Fibroblast of gingiva (primary cell): ENCODE measurements around the gene SEPTIN2.
"Not testable (repeated sequence)": the region's sequence is repeated elsewhere in the genome, so short reads cannot be mapped to it uniquely, and the experiment has no call there.

Source experiments
- DNase-seq: peaks from one replicate; pipeline ENCODE4 v3.0.0-alpha.2; 2011; ENCODE audit warnings: low read depth

SEPTIN2 gene

DNA sequence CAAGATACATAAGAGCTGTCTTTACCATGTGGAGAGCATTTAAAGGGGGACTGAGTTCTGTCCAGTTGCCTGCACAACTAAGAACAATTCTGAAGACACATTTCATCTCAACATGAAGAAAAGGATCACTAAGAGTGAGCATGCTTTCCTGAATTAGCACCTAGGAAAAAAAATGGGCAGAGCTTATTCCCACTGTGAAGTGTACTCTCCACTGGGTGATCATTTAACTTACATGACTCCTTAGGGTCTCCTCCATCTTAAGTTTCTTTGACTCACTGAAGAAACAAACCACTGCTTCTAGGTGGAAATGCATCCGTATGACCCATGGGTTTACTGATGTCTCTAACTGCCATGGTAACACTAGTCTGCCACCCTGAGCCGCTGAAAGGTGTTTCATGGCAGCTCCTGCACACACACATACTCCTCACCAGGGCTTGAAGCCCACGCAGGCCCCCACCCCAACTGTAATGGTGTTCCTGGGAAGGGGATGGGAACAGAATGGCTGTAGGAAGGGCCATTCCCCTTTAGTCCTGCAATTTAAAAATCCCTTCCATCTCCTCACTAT, 27.3 kb upstream of the SEPTIN2 start:
- no peak for DNase-seq

GRCh38 chr2:241289053-241289452, 26.7 kb upstream of the SEPTIN2 start:
- DNase-seq = no peak

DNA sequence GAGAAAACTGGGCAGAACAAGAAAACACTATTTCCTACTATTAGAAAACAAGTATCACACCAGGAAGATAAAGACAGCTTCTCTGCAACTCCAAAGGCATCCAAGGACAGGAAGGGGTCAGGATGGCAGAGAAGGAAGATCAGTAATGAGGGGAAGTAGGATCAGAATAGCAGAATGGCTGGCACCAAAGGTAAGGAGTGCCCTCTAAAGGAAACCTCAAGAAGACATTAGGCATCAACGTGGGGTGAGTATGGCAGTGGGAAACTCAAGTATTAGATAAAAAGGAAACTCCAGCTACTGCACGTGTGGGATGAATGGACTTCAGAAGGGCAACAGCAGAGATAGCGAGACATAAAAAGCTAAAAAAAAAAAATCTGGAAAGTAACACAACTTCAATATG, 26.1 kb upstream of the SEPTIN2 start:
- DNase-seq = no peak

DNA sequence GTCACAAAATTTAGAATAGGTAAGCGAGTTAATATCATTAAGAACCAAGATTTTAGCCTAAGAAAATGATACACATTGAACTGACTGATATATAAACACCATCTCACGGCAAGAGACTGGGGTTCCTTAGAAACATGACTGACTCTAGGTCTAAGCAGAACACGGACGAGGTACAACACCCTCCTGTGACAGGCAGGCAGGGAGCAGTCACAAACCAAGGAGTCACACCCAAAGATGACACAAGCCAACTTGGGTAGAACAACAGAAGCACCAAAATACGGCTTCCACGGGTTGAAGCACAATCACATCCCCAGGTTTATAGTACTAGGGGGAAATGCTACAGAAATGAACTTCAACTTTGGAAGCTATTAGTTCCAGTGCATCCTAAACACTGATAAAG, 24.6 kb upstream of the SEPTIN2 start:
- no peak for DNase-seq

DNA sequence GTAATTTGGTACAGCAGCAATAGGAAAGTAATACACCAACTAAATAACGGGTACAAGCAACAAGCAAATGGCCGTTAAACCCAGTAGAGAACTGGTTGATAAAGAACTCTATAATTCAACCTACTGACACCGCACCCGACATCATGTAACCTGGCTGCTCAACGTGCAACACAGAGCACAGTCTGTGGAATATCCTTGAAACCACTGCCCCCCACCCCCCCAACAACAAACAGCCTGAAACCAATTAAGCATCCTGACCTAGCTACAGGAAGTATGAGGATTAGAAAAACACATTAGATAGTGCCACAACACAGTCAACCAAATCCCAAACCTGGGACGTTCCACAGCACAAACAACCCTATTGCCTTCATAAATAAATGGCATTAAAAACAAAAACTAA, 23.7 kb upstream of the SEPTIN2 start:
- no peak for DNase-seq

GRCh38 chr2:241293378-241293797, 22.3 kb upstream of the SEPTIN2 start:
- not testable (repeated sequence) for DNase-seq

GRCh38 chr2:241295326-241296095, 20.2 kb upstream of the SEPTIN2 start:
- DNase-seq = no peak

- DNase-seq = no peak
Observed at GRCh38 chr2:241296767-241297166, 19.0 kb upstream of the SEPTIN2 start.

DNA sequence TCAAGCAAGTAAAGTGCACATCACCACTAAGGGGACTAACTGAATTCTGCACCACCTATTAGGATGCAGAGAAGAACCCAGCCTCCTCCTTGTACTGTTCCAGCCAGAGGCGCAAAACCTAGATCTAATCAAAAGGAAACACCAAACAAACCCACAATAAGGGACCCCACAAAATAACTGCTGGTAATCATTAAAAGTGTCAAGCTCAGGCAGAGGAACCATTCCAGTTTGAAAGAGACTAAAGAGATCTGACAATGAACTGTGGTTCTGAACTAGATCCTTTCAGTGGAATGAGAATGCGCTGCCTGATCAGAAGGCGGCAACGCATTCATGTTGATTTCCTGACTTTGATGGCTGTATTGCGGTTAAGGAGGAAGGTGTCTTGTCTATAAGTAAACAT, 17.1 kb upstream of the SEPTIN2 start:
- no peak for DNase-seq

DNA sequence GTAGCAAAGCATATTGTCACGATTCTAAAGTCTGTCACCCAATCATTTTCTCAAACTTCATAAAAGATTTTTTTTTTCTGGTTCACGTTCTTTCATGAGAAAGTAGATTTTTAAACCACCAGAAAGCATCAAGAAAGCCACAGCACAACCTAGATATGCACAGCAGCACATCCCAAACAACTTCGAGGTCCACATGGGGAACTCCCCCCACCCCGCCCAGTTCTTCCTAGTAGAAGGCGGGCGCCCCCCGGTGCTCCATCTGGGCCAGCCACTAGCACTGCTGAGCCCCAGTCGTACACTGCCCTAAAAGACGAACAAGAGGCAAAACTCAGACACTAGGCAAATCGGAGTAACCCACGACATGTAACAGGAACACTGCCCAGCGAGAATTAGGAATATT, 15.7 kb upstream of the SEPTIN2 start:
- DNase-seq = no peak

DNA sequence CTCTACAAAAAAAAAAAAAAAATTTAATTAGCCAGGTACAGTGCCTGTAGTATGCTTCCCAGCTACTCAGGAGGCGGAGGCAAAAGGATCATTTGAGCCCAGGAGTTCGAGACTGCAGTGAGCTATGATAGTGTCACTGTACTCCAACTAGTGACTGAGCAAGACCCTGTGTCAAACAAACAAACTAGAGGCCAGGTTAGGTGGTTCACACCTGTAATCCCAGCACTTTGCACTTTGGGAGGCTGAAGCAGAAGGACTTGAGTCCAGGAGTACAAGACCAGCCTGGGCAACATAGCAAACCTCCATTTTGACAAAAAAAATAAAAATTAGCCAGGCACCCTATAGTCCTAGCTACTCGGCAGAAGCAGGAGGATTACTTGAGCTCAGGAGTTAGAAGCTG, 13.6 kb upstream of the SEPTIN2 start:
- no peak for DNase-seq

DNA sequence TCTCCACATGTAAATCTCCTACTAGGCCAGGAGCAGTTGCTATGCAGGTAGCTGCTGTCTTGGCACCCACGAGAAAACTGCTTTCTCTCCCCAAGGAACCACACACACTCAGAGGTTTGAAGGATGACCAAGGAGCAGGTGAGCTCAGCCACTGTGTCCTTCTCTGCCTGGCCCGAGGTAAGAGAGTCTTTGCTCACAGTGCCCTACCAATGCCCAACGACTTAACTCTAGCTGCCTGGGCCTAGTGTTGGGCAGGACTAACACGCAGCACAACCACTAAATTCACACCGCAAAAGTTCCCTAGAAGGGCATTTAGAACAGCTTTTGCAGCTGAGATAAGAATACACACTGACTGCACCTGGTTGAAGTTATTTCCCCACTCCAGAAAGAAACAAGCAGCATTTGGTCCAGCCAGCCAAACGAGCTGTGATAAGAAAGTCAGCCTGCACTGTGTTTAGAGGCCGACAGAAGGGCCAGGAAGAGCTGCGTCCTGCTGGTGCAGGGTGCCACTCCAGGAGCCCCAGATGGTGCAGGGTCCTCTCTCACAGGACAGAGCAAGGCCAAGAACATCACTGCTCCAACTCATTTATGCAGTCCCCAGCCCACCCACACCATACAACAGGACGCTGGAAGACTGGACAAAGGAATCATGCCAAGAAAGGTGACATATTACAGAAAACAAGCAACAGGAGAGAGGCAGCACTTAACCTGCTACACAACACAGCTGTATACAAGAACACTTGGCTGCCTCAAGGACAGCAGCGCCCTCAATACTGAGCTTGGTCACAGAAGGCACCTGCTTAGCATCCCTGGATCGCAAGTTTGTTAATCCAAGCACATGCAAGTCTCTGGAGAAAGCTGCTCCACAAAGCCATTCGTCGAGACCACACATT, 12.7 kb upstream of the SEPTIN2 start:
- DNase-seq = no peak

DNA sequence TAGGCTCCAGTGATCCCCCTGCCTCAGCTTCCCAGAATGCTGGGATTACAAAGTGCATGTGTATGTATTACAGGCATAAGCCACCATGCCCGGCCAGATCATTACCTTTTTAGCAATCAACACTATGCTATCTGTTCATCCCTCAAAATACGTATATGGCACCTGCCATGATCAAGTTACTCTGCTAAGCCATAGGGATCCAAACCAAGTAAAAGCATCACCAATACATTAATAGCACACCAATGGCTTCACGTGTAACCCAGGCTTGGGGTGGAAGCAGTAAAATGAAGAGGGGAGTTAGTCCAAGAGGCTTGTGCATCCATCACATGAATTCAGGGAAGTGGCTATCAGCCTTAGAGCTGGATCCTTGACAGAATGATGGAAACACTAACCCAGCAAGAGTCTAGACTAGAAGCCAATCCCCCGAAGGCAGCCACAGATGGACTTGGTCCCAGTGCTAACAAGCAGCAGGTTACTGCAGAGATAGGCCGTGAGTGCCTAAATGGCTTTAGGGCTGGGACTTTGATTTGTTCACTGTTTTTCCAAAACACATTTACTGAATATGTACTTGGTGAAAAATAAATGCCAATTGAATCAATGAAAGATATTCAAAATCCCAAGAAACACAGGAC, 11.6 kb upstream of the SEPTIN2 start:
- DNase-seq = peak; percentile 23

GRCh38 chr2:241307055-241307454, 8.7 kb upstream of the SEPTIN2 start:
- no peak for DNase-seq

GRCh38 chr2:241308267-241308666, 7.5 kb upstream of the SEPTIN2 start:
- peak; percentile 16 for DNase-seq

DNA sequence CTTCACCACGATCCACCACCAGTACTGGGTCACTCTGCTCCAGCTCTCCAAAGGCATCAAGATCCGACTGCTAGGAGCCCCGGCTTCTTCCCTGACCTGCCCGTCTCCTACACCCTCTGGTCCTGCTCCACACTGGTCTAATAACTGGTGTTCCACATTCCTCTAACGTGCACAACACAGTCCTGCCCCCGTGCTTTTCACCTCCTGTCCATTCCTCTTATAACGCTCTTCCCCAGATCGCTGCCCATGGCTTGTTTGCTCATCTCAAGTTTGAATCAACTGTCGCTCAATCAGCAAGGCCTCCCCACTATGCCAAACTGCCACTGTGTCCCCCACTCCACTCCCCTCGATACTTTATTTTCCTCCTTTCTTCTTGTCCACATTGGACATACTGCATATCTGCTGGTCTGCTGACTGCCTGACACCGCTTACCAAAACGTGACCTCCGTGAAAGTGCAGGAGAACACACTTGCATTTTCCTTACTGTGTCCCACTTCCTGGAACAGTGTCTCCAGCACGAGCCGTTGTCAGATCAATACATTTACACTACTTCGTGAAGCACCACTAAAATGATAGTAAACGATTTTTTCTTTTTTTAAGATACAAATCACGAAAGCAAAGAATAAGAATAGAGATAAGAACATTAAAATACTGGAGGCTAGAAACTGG, 6.8 kb upstream of the SEPTIN2 start:
- no peak for DNase-seq

DNA sequence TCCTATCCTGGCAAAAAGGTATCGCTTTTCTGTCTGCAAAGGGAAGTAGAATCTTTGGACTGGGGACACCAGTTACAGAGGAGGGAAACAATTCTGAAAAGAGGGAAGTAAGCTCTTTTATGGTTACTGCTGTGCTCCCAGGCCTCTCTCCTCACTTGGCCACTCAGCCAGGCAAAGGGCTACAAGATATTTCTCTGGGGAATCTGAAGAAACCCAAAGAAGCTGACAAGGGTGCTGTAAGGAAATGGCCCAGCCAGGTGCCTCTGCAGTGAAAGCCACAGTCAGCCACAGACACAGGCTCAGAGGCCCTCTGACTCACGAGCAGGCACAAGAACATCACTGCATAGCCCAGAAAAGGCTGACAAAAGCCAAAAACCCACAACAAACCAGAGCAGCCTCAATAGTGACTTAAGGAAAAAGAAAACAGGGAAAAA, 6.0 kb upstream of the SEPTIN2 start:
- no peak for DNase-seq

DNA sequence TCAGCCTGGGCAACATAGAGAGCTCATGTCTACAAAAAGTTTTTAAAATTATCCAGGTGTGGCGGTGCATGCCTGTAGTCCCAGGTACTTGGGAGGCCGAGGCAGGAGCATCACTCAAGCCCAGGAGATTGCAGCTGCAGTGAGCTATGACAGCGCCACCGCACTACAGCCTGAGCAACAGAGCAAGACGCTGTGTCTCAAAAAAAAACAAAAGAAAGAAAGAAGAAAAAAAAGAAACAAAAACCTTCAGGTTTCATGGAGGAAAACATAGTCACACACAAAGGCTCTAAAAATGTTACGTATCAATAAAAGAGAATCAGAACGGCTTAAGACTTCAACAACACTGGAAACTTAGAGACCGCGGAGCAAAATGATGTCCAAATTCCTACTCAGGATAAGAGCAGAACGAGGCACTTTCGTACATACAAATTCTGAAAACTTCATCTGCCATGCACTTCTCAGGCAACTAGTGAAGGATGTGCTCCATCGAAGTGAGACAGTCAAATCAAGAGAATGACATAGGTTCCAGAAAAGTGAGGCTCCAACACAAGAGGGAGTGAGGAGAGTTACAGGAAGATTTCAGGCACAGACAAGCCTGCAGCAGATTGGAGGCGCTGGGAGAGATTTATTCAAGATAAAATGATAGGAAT, 4.7 kb upstream of the SEPTIN2 start:
- no peak for DNase-seq

DNA sequence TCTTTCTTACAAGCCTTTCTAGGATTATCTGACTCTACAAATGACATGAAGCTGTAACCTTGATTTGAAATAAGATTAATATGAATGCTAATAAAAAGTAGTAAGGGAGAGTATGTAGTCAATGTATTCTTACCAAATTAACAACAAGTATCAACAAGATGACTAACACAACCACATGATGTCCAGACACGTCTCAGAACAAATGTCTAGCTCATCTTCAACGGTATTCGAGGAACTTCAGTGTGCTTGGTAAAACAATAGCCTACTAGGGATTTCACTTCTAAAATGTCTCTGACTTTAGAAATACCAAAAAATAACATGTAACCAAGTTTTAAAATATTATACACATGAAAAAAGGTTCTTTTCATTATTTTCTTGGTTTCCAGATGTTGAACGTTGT, 3.6 kb upstream of the SEPTIN2 start:
- DNase-seq = peak; percentile 38

GRCh38 chr2:241313543-241314095, 2.1 kb upstream of the SEPTIN2 start:
- DNase-seq = no peak
